Spleen (tissue), 11 donors: ENCODE data around the gene PODXL2. TPM values are rescaled to one million over a fixed set of nuclear protein-coding genes. Genes with fewer than 3 reads are reported as not detected.
"Not testable (repeated sequence)": the region's sequence is repeated elsewhere in the genome, so short reads cannot be mapped to it uniquely, and the experiment has no call there.

Experiments
- DNase-seq: peaks from one replicate; pipeline ENCODE4 v3.0.0-alpha.2; 2020
- H3K27ac ChIP-seq, 8 donors: fragments of 200-600 bp; sonication (generic) in 7 of 8; 1 replicate in 4 of 8; 2 replicates in 4 of 8; pipeline versions ENCODE4 v1.5.0 to v1.8.0; 2016 to 2021; ENCODE audit warnings: inconsistent platforms in 4 of 8, mild to moderate bottlenecking in 4 of 8, moderate library complexity in 1 of 8
- H3K27me3 ChIP-seq, 7 donors: fragments of 200-600 bp; sonication (generic) in 6 of 7; replicated peaks in 1 of 7; 1 replicate in 4 of 7; 2 replicates in 3 of 7; pipeline versions ENCODE4 v1.5.0 to v1.8.0; 2016 to 2021; ENCODE audit warnings: inconsistent platforms in 3 of 7, mild to moderate bottlenecking in 1 of 7
- H3K36me3 ChIP-seq, 6 donors: fragments of 200-600 bp; sonication (generic) in 5 of 6; 1 replicate in 4 of 6; 2 replicates in 2 of 6; pipeline versions ENCODE4 v1.5.0 to v1.8.0; 2016 to 2021; ENCODE audit warnings: inconsistent platforms in 2 of 6
- H3K4me1 ChIP-seq, 6 donors: fragments of 200-600 bp; sonication (generic) in 5 of 6; 1 replicate in 3 of 6; 2 replicates in 3 of 6; pipeline versions ENCODE4 v1.5.0 to v1.8.0; 2016 to 2021; ENCODE audit warnings: inconsistent platforms in 3 of 6
- H3K4me3 ChIP-seq, 8 donors: fragments of 200-600 bp; sonication (generic) in 7 of 8; 1 replicate in 4 of 8; 2 replicates in 4 of 8; pipeline versions ENCODE4 v1.5.0 to v1.8.0; 2016 to 2021; ENCODE audit warnings: inconsistent platforms in 4 of 8, mild to moderate bottlenecking in 4 of 8, moderate library complexity in 2 of 8
- H3K9me3 ChIP-seq, 8 donors: fragments of 200-600 bp; sonication (generic) in 7 of 8; 1 replicate in 4 of 8; 2 replicates in 4 of 8; pipeline versions ENCODE4 v1.5.0 to v1.8.0; 2016 to 2021; ENCODE audit warnings: inconsistent platforms in 4 of 8
- POLR2A ChIP-seq, 3 donors: fragments of 450-650 bp; IDR thresholded peaks; one replicate each; pipeline ENCODE4 v1.5.1; 2017; ENCODE audit warnings: antibody characterized with exemption in 3 of 3, mild to moderate bottlenecking in 1 of 3
- POLR2AphosphoS5 ChIP-seq, 3 donors: sonication (generic); formaldehyde crosslinking; IDR thresholded peaks; one replicate each; pipeline ENCODE4 v1.5.1; 2017; ENCODE audit warnings: antibody characterized with exemption in 3 of 3
- WGBS, 5 donors: extraction: QIAGEN DNeasy Blood & Tissue Kit in 3 of 5; methylation state at CpG; one replicate each; pipeline versions ENCODE4 v1.1.5 to v1.1.7; 2013 to 2018; 5-methylcytosine and 5-hydroxymethylcytosine counted together
- intact Hi-C: fragments of 100-400 bp; cut with DNase I; formaldehyde crosslinking; loops from one replicate; pipeline ENCODE4 v1.15.0; 2023; ENCODE audit warnings: low total_unique reads
- polyA plus RNA-seq, 3 donors: library from polyadenylated mRNA; stranded (reverse); fragments of 200-250 nt; gene quantifications; one replicate each; pipeline ENCODE4 v1.2.1, GENCODE V29; 2013
- total RNA-seq, 7 donors: library from RNA; depleted of rRNA in 3 of 7; stranded (reverse); fragments of >200 nt in 3 of 7; fragmentation: NEBNext Ultra II Directional in 4 of 7; extraction: Animal tissue kit (Norgen Biotek cat#: 25700) in 4 of 7; gene quantifications; one replicate each; pipeline versions ENCODE4 v1.1.0 to v1.2.1, GENCODE V29; 2016 to 2021
- TF ChIP-seq, protein P1 (sequence below), 11 experiments: fragments of 200-600 bp in 7 of 11; fragments of 450-650 bp in 4 of 11; sonication (generic) in 4 of 11; IDR thresholded peaks in 8 of 11; conservative IDR thresholded peaks in 3 of 11; 1 replicate in 7 of 11; 2 replicates in 4 of 11; pipeline versions ENCODE4 v1.4.0 to v1.8.0; 2016 to 2021; ENCODE audit warnings: antibody characterized with exemption in 11 of 11, inconsistent platforms in 4 of 11, mild to moderate bottlenecking in 1 of 11
- donor health status: healthy with polysubstance abuse.
- donor health status: DM: no; HTN: no; CAD: no; lungs with moderate emphysema.
- donor health status: DM: no; HTN: no; CAD: no.
- donor health status: Bipolar disorder and iron deficiency.
- donor health status: healthy.
- donor health status: DM: no; HTN: no; CAD: no.
- donor health status: DM: yes; HTN: yes; CAD: no.

Gene PODXL2
- total and polyA plus RNA-seq, 10 donors: 0.77 to 3.1 (median 2.4) TPM

DNA sequence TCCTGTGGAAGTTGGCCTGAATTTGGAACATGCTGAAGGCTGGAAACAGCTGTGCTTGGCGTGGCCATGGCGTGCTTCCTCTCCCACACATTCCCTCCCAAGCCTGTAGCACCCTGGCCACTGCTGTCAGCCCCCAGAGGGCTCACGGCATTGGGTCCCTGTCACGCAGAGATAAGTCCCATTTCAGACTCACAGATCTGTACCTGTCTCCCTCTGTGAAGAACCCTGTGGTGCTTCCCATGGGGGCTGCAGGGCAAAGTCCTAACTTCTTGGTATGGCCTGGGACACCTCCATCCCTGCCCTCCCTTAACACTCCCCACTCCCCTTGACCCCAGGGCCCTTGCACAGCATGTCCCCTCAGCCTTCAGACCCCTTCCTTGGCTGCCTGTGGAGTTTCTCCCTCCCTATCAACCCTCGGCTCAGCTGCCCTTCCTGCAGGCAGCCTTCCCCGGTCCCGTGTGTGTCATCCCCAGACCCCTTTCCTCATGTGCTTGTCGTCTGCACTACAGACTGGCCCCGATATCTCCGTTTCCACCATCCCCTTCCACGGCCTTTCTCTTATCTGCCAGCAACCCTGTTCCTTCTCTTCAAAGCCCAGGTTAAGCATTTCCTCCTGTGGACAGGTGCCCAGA lies 72.4 kb downstream of the PODXL2 start:
- no peak overlapping the region for H3K4me3 ChIP-seq
- H3K27ac ChIP-seq: peak overlapping the region in 7 of 8 donors; percentile 29 to 86 (median 77)
- 62 to 75% (median 64%) methylated on average over 11 of the region's 11 CpGs for WGBS, 5 donors

DNA sequence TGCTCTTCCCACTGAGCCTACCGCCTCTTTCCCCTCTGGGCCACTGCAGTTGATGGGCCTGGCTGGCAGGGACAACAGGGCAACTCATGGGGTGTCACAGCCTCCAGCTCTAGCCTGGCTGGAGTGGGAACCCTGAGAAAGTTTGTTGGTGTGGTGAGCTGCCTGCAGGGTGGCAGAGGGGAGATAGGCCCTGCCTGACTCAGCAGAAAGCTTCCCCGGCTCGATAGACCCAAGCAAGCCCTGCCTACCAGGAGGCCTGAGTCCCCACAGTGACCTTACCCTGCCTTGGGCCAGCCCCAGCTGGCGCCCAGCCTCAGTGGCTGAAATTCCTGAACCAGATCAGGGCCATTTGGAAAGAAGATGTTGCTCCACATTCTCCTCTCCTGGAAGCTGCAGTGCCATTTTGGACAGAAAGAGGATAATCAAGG lies 73.2 kb downstream of the PODXL2 start:
- Histone ChIP-seq H3K4me1 (peaks cover 18 to 80% (median 59%) of the 10 kb centered on the region in 6 donors), H3K27ac (peak overlapping the region in 7 of 8 donors; percentile 29 to 86 (median 77)), H3K36me3 (peaks cover 0 to 16% (median 0%) of the 10 kb centered on the region in 6 donors), H3K27me3 (no peaks in the 10 kb centered on the region), H3K4me3 (no peak overlapping the region), H3K9me3 (no peaks in the 10 kb centered on the region)
- 8 to 61% (median 61%) methylated on average over 2 to 4 of the region's 4 CpGs for WGBS, 5 donors
- peak; percentile 63 for DNase-seq
- TF ChIP-seq POLR2AphosphoS5 (IDR thresholded peaks at IDR 0.05): peak in 1 of 3 donors; percentile 47
- TF ChIP-seq, protein P1, sequence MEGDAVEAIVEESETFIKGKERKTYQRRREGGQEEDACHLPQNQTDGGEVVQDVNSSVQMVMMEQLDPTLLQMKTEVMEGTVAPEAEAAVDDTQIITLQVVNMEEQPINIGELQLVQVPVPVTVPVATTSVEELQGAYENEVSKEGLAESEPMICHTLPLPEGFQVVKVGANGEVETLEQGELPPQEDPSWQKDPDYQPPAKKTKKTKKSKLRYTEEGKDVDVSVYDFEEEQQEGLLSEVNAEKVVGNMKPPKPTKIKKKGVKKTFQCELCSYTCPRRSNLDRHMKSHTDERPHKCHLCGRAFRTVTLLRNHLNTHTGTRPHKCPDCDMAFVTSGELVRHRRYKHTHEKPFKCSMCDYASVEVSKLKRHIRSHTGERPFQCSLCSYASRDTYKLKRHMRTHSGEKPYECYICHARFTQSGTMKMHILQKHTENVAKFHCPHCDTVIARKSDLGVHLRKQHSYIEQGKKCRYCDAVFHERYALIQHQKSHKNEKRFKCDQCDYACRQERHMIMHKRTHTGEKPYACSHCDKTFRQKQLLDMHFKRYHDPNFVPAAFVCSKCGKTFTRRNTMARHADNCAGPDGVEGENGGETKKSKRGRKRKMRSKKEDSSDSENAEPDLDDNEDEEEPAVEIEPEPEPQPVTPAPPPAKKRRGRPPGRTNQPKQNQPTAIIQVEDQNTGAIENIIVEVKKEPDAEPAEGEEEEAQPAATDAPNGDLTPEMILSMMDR (IDR thresholded peaks at IDR 0.05 in 8 of 11, conservative IDR thresholded peaks at IDR 0.05 in 3 of 11): no peak
- TF ChIP-seq POLR2A (IDR thresholded peaks at IDR 0.05): no peak
- intact Hi-C loops: no loop called here

More for the DNA sequence above, 72.4 kb downstream of the PODXL2 start:
- TF ChIP-seq, protein P1 (IDR thresholded peaks at IDR 0.05 in 8 of 11, conservative IDR thresholded peaks at IDR 0.05 in 3 of 11): no peak
- TF ChIP-seq POLR2A (IDR thresholded peaks at IDR 0.05): no peak
- peak; percentile 62 to 83 (median 78) for TF ChIP-seq POLR2AphosphoS5 (IDR thresholded peaks at IDR 0.05)
- Histone ChIP-seq H3K36me3 (peaks cover 0 to 8% (median 0%) of the 10 kb centered on the region in 6 donors), H3K9me3 (no peaks in the 10 kb centered on the region), H3K4me1 (peaks cover 24 to 80% (median 63%) of the 10 kb centered on the region in 6 donors), H3K27me3 (no peaks in the 10 kb centered on the region)
- intact Hi-C loops: no loop called here
- DNase-seq: peak; percentile 79

DNA sequence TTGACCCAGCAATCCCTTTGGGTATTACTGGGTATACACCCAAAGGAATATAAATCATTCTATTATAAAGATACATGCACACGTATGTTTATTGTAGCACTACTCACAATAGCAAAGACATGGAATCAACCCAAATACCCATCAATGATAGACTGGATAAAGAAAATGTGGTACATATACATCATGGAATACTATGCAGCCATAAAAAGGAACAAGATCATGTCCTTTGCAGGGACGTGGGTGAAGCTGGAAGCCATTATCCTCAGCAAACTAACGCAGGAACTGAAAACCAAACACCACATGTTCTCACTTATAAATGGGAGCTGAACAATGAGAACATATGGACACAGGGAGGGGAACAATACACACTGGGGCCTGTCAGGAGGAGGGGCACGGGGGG lies 75.9 kb downstream of the PODXL2 start:
- intact Hi-C loops, H3K4me3 ChIP-seq, H3K27me3 ChIP-seq, H3K9me3 ChIP-seq, DNase-seq: not testable (repeated sequence)
- Histone ChIP-seq H3K27ac (peak overlapping the region in 3 of 8 donors; percentile 77 to 90 (median 81)), H3K36me3 (peaks cover 0 to 16% (median 0%) of the 10 kb centered on the region in 6 donors), H3K4me1 (peaks cover 9 to 80% (median 52%) of the 10 kb centered on the region in 6 donors)
- WGBS, 5 donors: 89 to 96% (median 92%) methylated on average over 4 of the region's 4 CpGs

DNA sequence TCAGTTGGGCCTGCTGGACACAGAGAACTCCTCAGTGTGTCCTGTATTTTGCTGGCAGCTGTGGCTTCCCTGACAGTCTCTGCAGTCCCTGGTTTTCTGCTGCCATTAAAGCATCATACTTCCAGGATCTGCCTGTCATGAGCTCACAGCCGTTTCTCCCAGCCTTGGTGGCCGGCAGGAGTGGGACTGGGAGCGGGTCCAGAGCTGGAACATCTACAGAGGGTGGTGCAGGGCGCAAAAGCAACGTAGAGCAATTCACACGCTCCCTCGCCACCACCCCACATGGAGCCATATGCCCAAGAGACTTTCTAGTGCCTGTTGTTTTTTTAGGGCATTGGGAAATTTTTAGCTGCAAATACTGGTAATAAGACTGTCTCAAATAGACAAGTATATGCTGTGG lies 77.3 kb downstream of the PODXL2 start:
- Histone ChIP-seq H3K36me3 (peaks cover 0 to 16% (median 0%) of the 10 kb centered on the region in 6 donors), H3K4me3 (no peak overlapping the region), H3K9me3 (no peaks in the 10 kb centered on the region), H3K4me1 (peaks cover 3 to 80% (median 47%) of the 10 kb centered on the region in 6 donors), H3K27ac (peak overlapping the region; percentile 37 to 90 (median 73)), H3K27me3 (no peaks in the 10 kb centered on the region)
- WGBS, 5 donors: 75 to 88% (median 85%) methylated on average over 7 of the region's 7 CpGs
- no peak for TF ChIP-seq POLR2AphosphoS5 (IDR thresholded peaks at IDR 0.05)
- no peak for TF ChIP-seq POLR2A (IDR thresholded peaks at IDR 0.05)
- TF ChIP-seq, protein P1 (IDR thresholded peaks at IDR 0.05 in 8 of 11, conservative IDR thresholded peaks at IDR 0.05 in 3 of 11): no peak
- intact Hi-C loops: no loop called here
- DNase-seq: peak; percentile 58
